ENCODE measurements around the gene DMD.

The DMD gene

DNA sequence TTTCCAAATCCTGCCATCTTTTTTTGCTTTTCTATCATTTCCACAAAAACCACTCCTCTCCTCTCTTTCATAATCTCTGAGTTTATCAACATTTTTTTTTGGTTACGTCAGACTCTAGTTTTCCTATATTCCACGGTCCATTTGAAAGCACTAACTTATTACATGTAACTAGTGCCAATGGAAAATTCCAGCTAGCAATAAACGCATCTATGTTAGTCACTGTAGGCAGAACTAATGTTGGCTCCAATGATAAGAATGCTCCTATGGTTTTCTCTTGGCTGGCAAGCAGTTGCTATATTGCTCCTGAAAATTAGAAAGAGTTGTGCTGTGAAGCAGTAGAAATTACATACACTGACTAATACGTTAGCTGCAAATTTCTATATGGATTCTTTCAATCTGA, 1504.9 kb downstream of the DMD start:
- H3K27me3 ChIP-seq (ENCODE audit: control insufficient read depth, insufficient read depth, low read length): no peaks in the 10 kb centered on the region
- H3K4me1 ChIP-seq (ENCODE audit: control insufficient read depth, insufficient read depth, low read length): no peaks in the 10 kb centered on the region
- no peaks in the 10 kb centered on the region for H3K36me3 ChIP-seq (ENCODE audit: control insufficient read depth, insufficient read depth, low read length)
- H3K9ac ChIP-seq (ENCODE audit: low read length): no peak overlapping the region
- H3K4me3 ChIP-seq (ENCODE audit: low read length): no peak overlapping the region
- H3K9me3 ChIP-seq (ENCODE audit: control insufficient read depth, low read length): no peaks in the 10 kb centered on the region

DNA sequence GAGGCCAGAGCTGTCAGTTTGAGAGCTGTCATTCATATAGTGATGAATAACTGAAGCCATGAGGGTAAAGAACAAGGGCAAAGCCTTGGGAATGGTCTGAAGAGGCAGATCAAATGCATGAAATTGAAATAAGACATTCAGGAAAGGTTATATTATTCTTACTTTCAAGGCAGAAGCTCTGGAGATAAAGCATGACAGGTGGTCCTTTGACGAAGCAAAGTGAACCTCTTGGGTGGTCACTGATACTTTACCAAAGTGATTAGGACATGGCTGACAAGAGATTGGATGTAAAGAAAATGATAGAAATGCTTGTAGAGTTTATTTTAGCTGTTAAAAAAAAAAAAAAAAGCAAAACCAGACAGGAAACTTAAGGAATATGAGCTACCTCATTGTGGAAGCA, 1505.5 kb downstream of the DMD start:
- no peaks in the 10 kb centered on the region for H3K27me3 ChIP-seq (ENCODE audit: control insufficient read depth, insufficient read depth, low read length)
- H3K9ac ChIP-seq (ENCODE audit: low read length): no peak overlapping the region
- H3K36me3 ChIP-seq (ENCODE audit: control insufficient read depth, insufficient read depth, low read length): no peaks in the 10 kb centered on the region
- no peaks in the 10 kb centered on the region for H3K9me3 ChIP-seq (ENCODE audit: control insufficient read depth, low read length)
- H3K4me1 ChIP-seq (ENCODE audit: control insufficient read depth, insufficient read depth, low read length): no peaks in the 10 kb centered on the region
- H3K4me3 ChIP-seq (ENCODE audit: low read length): no peak overlapping the region

DNA sequence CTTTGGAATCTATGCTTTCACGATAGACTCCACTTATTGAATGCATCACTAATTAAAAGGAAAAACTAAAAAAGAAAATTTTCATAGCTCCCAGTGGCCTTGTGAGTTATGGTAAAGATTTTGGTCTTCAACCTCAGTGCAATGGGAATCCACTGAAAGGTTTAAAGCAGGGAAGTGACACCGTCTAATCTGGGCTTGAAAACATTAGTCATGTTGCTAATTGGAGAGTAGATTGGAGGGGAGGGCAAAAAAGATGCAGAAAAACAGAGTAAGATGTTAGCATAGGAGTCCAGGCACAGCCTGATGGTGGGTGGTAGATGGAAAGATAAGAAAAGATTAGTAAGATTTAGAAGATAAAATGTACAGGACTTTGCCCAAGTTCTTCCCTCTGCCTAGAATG, 1506.4 kb downstream of the DMD start:
- Histone ChIP-seq H3K4me1 (ENCODE audit: control insufficient read depth, insufficient read depth, low read length) (no peaks in the 10 kb centered on the region), H3K9me3 (ENCODE audit: control insufficient read depth, low read length) (no peaks in the 10 kb centered on the region), H3K4me3 (ENCODE audit: low read length) (no peak overlapping the region), H3K36me3 (ENCODE audit: control insufficient read depth, insufficient read depth, low read length) (no peaks in the 10 kb centered on the region), H3K27me3 (ENCODE audit: control insufficient read depth, insufficient read depth, low read length) (no peaks in the 10 kb centered on the region), H3K9ac (ENCODE audit: low read length) (no peak overlapping the region)

DNA sequence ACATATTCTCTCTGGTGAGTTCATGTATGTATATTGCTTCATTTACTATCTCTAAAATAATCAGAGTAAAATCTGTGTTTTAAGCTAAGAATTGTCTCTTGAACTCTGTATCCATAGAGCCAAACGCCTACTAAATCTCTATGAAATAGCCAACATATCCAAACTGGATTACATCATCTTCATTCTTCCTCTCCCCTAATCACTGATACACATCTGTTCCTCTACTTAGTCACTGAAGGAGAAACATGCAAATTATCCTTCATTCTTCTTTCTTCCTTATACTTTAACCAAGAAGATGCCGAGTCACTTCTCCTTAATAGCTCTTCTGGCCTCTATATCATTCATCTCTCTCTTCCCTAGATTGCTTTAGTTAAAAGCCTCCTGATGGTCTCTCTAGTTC, 1509.1 kb downstream of the DMD start:
- no peak overlapping the region for H3K4me3 ChIP-seq (ENCODE audit: low read length)

DNA sequence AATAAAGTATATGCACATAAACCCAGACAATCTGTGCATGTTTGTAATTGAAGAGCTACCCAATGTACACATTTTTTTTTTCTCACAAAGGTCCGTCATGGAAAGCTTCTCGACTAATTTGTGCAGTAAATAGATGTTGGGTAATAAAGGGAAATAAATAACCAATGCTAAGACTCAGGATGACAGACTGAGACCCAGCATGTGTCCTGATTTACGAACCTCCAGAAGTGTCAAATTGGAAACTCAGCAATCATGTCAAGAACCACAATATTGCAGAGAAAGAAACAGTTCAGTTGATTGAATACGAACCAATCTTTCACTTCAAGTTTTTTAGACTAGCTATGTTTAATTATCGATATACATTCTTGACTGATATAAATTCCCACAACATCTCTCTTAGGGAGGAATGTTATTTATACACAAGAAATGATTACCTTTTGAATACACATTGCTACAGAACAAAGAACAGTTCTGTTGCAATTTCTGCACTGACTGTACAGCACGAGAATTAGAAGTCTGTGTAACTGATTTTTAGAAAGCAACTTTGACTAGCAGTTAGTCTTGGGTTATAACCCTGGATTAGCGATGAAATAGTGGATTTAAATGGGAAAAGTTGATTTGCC, 1513.9 kb downstream of the DMD start:
- Histone ChIP-seq H3K4me1 (ENCODE audit: control insufficient read depth, insufficient read depth, low read length) (no peaks in the 10 kb centered on the region), H3K9ac (ENCODE audit: low read length) (no peak overlapping the region), H3K9me3 (ENCODE audit: control insufficient read depth, low read length) (no peaks in the 10 kb centered on the region), H3K4me3 (ENCODE audit: low read length) (no peak overlapping the region), H3K27me3 (ENCODE audit: control insufficient read depth, insufficient read depth, low read length) (no peaks in the 10 kb centered on the region), H3K36me3 (ENCODE audit: control insufficient read depth, insufficient read depth, low read length) (no peaks in the 10 kb centered on the region)

More for the DNA sequence above, 1509.1 kb downstream of the DMD start:
- no peaks in the 10 kb centered on the region for H3K36me3 ChIP-seq (ENCODE audit: control insufficient read depth, insufficient read depth, low read length)
- H3K9me3 ChIP-seq (ENCODE audit: control insufficient read depth, low read length): no peaks in the 10 kb centered on the region
- H3K9ac ChIP-seq (ENCODE audit: low read length): no peak overlapping the region
- H3K4me1 ChIP-seq (ENCODE audit: control insufficient read depth, insufficient read depth, low read length): no peaks in the 10 kb centered on the region
- no peaks in the 10 kb centered on the region for H3K27me3 ChIP-seq (ENCODE audit: control insufficient read depth, insufficient read depth, low read length)

DNA sequence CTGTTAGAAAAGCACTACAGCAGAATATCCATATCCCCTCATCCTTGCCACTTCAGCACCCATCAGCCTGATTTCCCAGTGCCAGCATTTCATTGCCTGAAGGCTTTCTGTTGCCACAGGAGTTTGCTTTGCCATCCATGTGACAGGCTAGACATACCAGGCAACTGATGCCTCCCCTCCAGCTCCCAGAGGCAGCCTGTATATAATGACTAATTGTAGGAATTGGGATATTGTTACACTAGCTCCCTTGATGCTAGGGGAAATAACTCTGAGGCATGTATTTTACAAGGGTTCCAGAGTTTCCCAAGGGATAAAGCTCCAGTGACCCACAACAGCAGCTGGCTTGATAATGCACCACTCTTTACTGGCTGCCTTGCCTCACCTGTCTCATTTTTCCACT, 1531.5 kb downstream of the DMD start:
- Histone ChIP-seq H3K9ac (ENCODE audit: low read length) (no peak overlapping the region), H3K9me3 (ENCODE audit: control insufficient read depth, low read length) (no peaks in the 10 kb centered on the region), H3K27me3 (ENCODE audit: control insufficient read depth, insufficient read depth, low read length) (no peaks in the 10 kb centered on the region), H3K4me3 (ENCODE audit: low read length) (no peak overlapping the region), H3K36me3 (ENCODE audit: control insufficient read depth, insufficient read depth, low read length) (no peaks in the 10 kb centered on the region), H3K4me1 (ENCODE audit: control insufficient read depth, insufficient read depth, low read length) (no peaks in the 10 kb centered on the region)

DNA sequence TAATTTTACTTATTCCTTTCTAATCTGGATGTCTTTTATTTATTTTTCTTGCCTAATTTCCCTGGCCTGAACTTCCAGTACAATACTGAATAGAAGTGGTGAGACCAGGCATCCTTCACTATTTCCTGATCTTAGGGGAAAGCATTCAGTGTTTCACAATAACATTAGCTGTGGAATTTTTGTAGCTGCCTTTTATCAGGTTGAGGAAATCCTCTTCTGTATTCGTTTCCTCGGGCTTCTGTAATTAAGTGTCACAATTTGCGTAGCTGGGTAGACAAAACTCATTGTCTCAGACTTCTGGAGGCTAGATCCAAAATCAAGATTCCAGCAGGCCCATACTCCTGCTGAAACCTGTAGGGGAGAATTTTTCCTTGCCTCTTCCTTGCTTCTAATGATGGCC, 1541.1 kb downstream of the DMD start:
- Histone ChIP-seq H3K36me3 (ENCODE audit: control insufficient read depth, insufficient read depth, low read length) (no peaks in the 10 kb centered on the region), H3K9ac (ENCODE audit: low read length) (no peak overlapping the region), H3K9me3 (ENCODE audit: control insufficient read depth, low read length) (no peaks in the 10 kb centered on the region), H3K4me3 (ENCODE audit: low read length) (no peak overlapping the region), H3K4me1 (ENCODE audit: control insufficient read depth, insufficient read depth, low read length) (no peaks in the 10 kb centered on the region), H3K27me3 (ENCODE audit: control insufficient read depth, insufficient read depth, low read length) (no peaks in the 10 kb centered on the region)

DNA sequence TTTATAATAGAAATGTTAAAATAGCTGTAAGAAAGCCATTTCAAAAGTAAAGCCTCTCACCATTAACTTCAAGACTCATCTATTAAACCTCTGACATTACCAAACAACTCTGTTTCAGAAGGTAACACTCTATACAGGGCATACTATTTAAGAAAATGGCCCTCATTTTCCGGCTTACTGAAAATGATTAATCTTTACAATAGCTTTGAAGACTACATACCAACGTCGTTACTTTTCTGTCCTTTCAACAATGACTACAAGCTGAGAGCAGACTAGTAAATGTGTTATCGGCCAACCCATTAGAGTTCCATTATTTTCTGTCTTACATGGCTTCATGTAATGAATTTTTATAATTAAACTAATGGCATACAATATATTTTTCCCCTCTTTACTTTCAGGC, 1545.9 kb downstream of the DMD start:
- Histone ChIP-seq H3K4me1 (ENCODE audit: control insufficient read depth, insufficient read depth, low read length) (no peaks in the 10 kb centered on the region), H3K36me3 (ENCODE audit: control insufficient read depth, insufficient read depth, low read length) (no peaks in the 10 kb centered on the region), H3K9ac (ENCODE audit: low read length) (no peak overlapping the region), H3K9me3 (ENCODE audit: control insufficient read depth, low read length) (no peaks in the 10 kb centered on the region), H3K27me3 (ENCODE audit: control insufficient read depth, insufficient read depth, low read length) (no peaks in the 10 kb centered on the region), H3K4me3 (ENCODE audit: low read length) (no peak overlapping the region)

DNA sequence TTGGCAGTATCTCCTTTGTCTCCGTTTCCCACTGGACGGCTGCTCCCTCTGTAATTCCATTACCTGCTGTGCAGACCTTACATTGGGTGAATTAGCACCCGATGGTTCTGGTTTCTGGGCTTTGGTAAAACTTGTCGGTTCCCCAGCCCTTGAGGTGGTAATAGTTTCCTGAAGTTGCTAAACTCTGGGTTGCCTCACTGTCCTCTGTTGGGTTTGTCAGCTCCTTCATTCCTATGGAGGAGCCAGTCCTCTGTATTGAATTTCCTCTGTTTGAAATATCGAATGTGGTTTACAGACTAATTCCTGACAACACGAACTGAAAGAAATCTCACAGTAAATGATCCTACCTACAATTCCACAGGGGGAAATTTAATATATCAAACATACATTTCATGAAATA, 1548.2 kb downstream of the DMD start:
- H3K4me3 ChIP-seq (ENCODE audit: low read length): no peak overlapping the region
- H3K4me1 ChIP-seq (ENCODE audit: control insufficient read depth, insufficient read depth, low read length): no peaks in the 10 kb centered on the region
- no peak overlapping the region for H3K9ac ChIP-seq (ENCODE audit: low read length)
- H3K27me3 ChIP-seq (ENCODE audit: control insufficient read depth, insufficient read depth, low read length): no peaks in the 10 kb centered on the region
- H3K36me3 ChIP-seq (ENCODE audit: control insufficient read depth, insufficient read depth, low read length): no peaks in the 10 kb centered on the region
- no peaks in the 10 kb centered on the region for H3K9me3 ChIP-seq (ENCODE audit: control insufficient read depth, low read length)

DNA sequence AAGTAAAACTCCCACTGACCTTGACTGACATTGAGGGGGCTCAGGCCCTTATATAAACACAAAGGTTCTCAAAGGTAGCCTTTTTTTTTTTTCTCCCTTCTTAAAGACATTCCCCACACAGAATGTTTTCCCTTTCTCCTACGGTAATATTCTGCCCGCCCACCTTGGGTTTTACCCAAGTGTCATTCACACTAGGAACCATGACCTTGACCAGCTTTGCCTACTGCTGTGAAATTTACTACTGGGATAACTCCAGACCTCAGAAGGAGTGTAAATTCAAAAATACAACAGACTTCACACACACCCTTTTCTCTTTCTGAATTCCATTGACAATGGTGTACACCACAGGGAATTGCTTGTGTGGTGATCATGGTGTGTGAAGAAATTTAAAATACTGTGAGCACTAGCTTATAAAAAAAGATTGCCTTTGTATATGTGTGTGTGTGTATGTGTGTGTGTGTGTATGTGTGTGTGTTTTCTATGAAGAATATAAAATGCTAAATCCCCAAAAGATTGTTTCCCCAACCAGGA, 1550.0 kb downstream of the DMD start:
- Histone ChIP-seq H3K4me3 (ENCODE audit: low read length) (no peak overlapping the region), H3K4me1 (ENCODE audit: control insufficient read depth, insufficient read depth, low read length) (no peaks in the 10 kb centered on the region), H3K9me3 (ENCODE audit: control insufficient read depth, low read length) (no peaks in the 10 kb centered on the region), H3K27me3 (ENCODE audit: control insufficient read depth, insufficient read depth, low read length) (no peaks in the 10 kb centered on the region), H3K9ac (ENCODE audit: low read length) (no peak overlapping the region), H3K36me3 (ENCODE audit: control insufficient read depth, insufficient read depth, low read length) (no peaks in the 10 kb centered on the region)

DNA sequence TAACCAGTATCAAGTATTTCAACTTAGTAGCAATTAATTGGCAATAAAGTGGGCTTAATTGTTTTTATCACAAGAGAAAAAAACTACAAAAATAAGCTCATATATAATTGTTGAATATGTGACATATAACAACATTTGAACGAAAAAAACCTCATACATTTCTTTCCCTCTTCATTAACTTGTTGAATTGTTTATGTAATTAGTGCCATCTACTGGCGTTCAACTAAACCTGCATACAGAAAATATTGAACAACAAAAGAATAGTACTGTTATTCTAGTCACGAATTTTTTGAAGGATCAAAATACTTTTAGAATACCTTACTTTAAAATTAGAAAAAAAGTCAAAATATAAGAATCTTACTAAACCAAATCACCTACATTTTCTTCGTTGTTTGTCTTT, 1553.0 kb downstream of the DMD start:
- no peaks in the 10 kb centered on the region for H3K27me3 ChIP-seq (ENCODE audit: control insufficient read depth, insufficient read depth, low read length)
- H3K4me1 ChIP-seq (ENCODE audit: control insufficient read depth, insufficient read depth, low read length): no peaks in the 10 kb centered on the region
- H3K9ac ChIP-seq (ENCODE audit: low read length): no peak overlapping the region
- H3K4me3 ChIP-seq (ENCODE audit: low read length): no peak overlapping the region
- no peaks in the 10 kb centered on the region for H3K9me3 ChIP-seq (ENCODE audit: control insufficient read depth, low read length)
- H3K36me3 ChIP-seq (ENCODE audit: control insufficient read depth, insufficient read depth, low read length): no peaks in the 10 kb centered on the region

DNA sequence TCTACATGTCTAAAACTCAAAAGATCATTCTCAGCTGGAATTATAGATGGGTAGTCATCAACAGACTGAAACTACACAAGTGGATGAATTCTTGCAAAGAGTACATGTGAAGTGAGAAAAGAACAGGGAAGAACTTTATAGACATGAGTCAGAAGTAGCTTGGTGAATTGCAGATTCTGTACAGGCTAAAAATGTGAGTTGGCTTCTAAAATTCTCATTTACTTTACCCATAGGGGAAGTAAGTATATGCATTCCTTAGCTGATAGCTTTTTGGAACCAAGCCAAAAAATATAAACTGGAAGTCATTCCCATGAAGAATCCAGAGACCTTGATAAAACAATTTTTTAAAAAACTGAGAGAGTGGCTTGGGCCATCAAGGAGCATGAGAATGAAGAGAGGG, 1555.3 kb downstream of the DMD start:
- Histone ChIP-seq H3K9ac (ENCODE audit: low read length) (no peak overlapping the region), H3K9me3 (ENCODE audit: control insufficient read depth, low read length) (no peaks in the 10 kb centered on the region), H3K4me1 (ENCODE audit: control insufficient read depth, insufficient read depth, low read length) (no peaks in the 10 kb centered on the region), H3K4me3 (ENCODE audit: low read length) (no peak overlapping the region), H3K36me3 (ENCODE audit: control insufficient read depth, insufficient read depth, low read length) (no peaks in the 10 kb centered on the region), H3K27me3 (ENCODE audit: control insufficient read depth, insufficient read depth, low read length) (no peaks in the 10 kb centered on the region)

DNA sequence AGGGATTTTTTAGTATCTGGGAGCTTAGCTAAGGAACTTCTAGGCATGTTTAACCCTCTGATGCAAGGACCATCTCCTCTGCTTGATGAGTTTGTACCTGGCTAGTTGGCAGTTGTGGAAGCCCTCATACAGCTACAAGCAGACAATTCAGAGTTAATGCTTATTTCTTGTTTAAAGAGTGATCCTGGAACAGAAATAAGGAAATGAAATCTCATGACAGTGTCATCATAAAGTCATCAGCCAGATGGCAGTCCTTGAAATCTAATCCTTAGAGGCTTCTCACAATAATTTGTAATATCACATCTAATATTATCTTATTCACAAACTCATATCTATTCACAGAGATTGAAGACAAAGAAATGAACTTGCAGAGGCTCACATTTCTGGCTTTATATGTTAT, 1557.9 kb downstream of the DMD start:
- no peaks in the 10 kb centered on the region for H3K36me3 ChIP-seq (ENCODE audit: control insufficient read depth, insufficient read depth, low read length)
- H3K4me1 ChIP-seq (ENCODE audit: control insufficient read depth, insufficient read depth, low read length): no peaks in the 10 kb centered on the region
- no peak overlapping the region for H3K9ac ChIP-seq (ENCODE audit: low read length)
- no peak overlapping the region for H3K4me3 ChIP-seq (ENCODE audit: low read length)
- no peaks in the 10 kb centered on the region for H3K27me3 ChIP-seq (ENCODE audit: control insufficient read depth, insufficient read depth, low read length)
- no peaks in the 10 kb centered on the region for H3K9me3 ChIP-seq (ENCODE audit: control insufficient read depth, low read length)

Data from mucosa of stomach (tissue), 1 donor.